Measurements from ENCODE around the gene AVL9.

The AVL9 gene

GRCh38 chr7:32561613-32562012 is 66.3 kb downstream of the AVL9 start:
- in situ Hi-C loops (cut with HindIII; ENCODE audit: low sequenced_read_pairs): no loop called here
- DNase-seq (ENCODE audit: low read depth, low spot score): no peak
- no peak for TF ChIP-seq CTCF (IDR thresholded peaks at IDR 0.05; ENCODE audit: low read depth, low read length)
- no peak overlapping the region for H3K4me3 ChIP-seq (ENCODE audit: low read depth, low read length)

GRCh38 chr7:32564542-32564941 is 69.3 kb downstream of the AVL9 start:
- in situ Hi-C loops (cut with HindIII; ENCODE audit: low sequenced_read_pairs): no loop called here
- no peak overlapping the region for H3K4me3 ChIP-seq (ENCODE audit: low read depth, low read length)
- TF ChIP-seq CTCF (IDR thresholded peaks at IDR 0.05; ENCODE audit: low read depth, low read length): no peak
- no peak for DNase-seq (ENCODE audit: low read depth, low spot score)

- in situ Hi-C loops (cut with HindIII; ENCODE audit: low sequenced_read_pairs): no loop called here
- H3K4me3 ChIP-seq (ENCODE audit: low read depth, low read length): no peak overlapping the region
- DNase-seq (ENCODE audit: low read depth, low spot score): no peak
- no peak for TF ChIP-seq CTCF (IDR thresholded peaks at IDR 0.05; ENCODE audit: low read depth, low read length)
Observed at GRCh38 chr7:32569388-32570289, 74.3 kb downstream of the AVL9 start.

GRCh38 chr7:32573110-32573687 is 77.9 kb downstream of the AVL9 start:
- H3K4me3 ChIP-seq (ENCODE audit: low read depth, low read length): no peak overlapping the region
- in situ Hi-C loops (cut with HindIII; ENCODE audit: low sequenced_read_pairs): no loop called here
- TF ChIP-seq CTCF (IDR thresholded peaks at IDR 0.05; ENCODE audit: low read depth, low read length): no peak
- DNase-seq (ENCODE audit: low read depth, low spot score): no peak

GRCh38 chr7:32574626-32575025 is 79.3 kb downstream of the AVL9 start:
- no peak for DNase-seq (ENCODE audit: low read depth, low spot score)
- H3K4me3 ChIP-seq (ENCODE audit: low read depth, low read length): no peak overlapping the region
- TF ChIP-seq CTCF (IDR thresholded peaks at IDR 0.05; ENCODE audit: low read depth, low read length): no peak
- in situ Hi-C loops (cut with HindIII; ENCODE audit: low sequenced_read_pairs): no loop called here

- no peak for TF ChIP-seq CTCF (IDR thresholded peaks at IDR 0.05; ENCODE audit: low read depth, low read length)
- in situ Hi-C loops (cut with HindIII; ENCODE audit: low sequenced_read_pairs): no loop called here
- no peak overlapping the region for H3K4me3 ChIP-seq (ENCODE audit: low read depth, low read length)
- DNase-seq (ENCODE audit: low read depth, low spot score): no peak
Observed at GRCh38 chr7:32577421-32577820, 82.1 kb downstream of the AVL9 start.
